Measurements from ENCODE around the gene TCTN1. TPM values are rescaled to one million over a fixed set of nuclear protein-coding genes. Genes with fewer than 3 reads are reported as not detected.
A peak's percentile ranks its signal among the peaks of the same experiment; 100 is the strongest.

Gene TCTN1
- total and polyA plus RNA-seq, 9 of the 15 experiments (the other 6 are each of a cell fraction or from before 2014, with no cell fraction given) = 0.32 to 12.5 (median 4.0) TPM

DNA sequence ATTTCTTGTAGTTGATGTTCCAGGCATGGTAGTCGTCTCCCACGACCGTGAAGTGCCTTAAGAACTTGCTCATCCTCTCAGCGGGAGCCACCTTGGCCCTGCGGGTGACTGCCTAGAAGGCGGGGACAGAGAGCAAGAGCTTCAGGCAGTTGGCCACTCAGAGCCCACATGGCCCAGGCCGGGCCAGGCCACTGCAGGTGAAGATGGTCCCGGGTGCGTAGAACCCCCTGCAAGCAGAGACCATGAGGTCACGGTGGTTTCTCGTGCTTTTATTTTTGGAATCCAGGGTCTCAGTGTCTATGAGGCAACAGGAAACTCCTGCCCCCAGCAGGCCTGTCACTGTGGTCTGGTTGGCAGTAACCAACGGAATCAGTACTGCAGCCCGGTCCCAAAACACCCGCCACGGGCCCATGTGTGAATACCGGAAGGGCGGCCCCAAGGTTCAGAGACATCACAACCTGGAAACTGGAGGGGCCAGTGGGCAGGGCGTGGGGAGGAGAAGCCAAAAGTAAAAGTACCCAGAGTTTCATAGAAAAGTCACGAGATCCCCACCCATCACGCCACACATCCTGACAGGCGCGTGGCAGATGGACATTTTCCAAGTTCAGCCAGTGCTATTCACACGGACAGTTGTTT lies 47.5 kb downstream of the TCTN1 start:
- no peak for DNase-seq (ENCODE audit: extremely low read depth in 1 of 4, low spot score in 3 of 4)
- H3K9ac ChIP-seq (ENCODE audit: insufficient read depth in 1 of 2, low read depth in 2 of 2, low read length in 2 of 2) = 0 out of 4 replicates have a peak overlapping the region, but pooled peaks of 1 of the 2 experiments have one; percentile 33
- no peak overlapping the region for H3K4me2 ChIP-seq (ENCODE audit: insufficient read depth, low read length)
- H3K4me1 ChIP-seq (replicated peaks in 1 of 2; ENCODE audit: control insufficient read depth in 2 of 2, insufficient read depth in 2 of 2, low read length in 2 of 2) = peaks cover 0 to 6% of the 10 kb centered on the region in 2 experiments; a peak in 1 of 5 replicates
- in situ Hi-C loops (cut with MboI) = no loop called here
- H3K9me1 ChIP-seq (ENCODE audit: control insufficient read depth, insufficient read depth, low read length) = no peaks in the 10 kb centered on the region
- H3K27me3 ChIP-seq (ENCODE audit: control insufficient read depth in 2 of 2, insufficient read depth in 2 of 2, low read length in 2 of 2) = peaks cover 18 to 39% of the 10 kb centered on the region in 2 experiments; a peak in 4 of 5 replicates
- H3K79me2 ChIP-seq (ENCODE audit: control insufficient read depth, insufficient read depth, low read length) = no peaks in the 10 kb centered on the region
- ChIA-PET CTCF (ENCODE audit: low intra/inter-chr PET ratio) (no interaction called here), POLR2A (no interaction called here)
- no peak overlapping the region for H3K4me3 ChIP-seq
- FAIRE-seq = no peak
- ATAC-seq = peak; percentile 32; the same call in 1 of the 3 replicates
- 17% methylated on average over 22 of the region's 23 CpGs for WGBS (ENCODE audit: insufficient coverage, low coverage, missing lambda C conversion rate)
- H3K27ac ChIP-seq (ENCODE audit: extremely low read depth, low read depth, low read length) = no peak overlapping the region
- BruUV-seq (replicated peaks) = no TSS peak
- no peaks in the 10 kb centered on the region for H4K20me1 ChIP-seq (replicated peaks; ENCODE audit: control insufficient read depth, insufficient read depth, low read length)
- no peaks in the 10 kb centered on the region for H3K36me3 ChIP-seq (ENCODE audit: control insufficient read depth, insufficient read depth, low read length)
- H3K9me3 ChIP-seq (replicated peaks; ENCODE audit: control insufficient read depth, insufficient read depth, low read depth, low read length) = peaks cover 1% of the 10 kb centered on the region; the same call in 1 of the 2 replicates
- H2AFZ ChIP-seq (ENCODE audit: low read depth, low read length) = no peak overlapping the region
- TF ChIP-seq RBM22 (IDR thresholded peaks at IDR 0.05; ENCODE audit: low read depth, low read length, poor library complexity, severe bottlenecking) (no peak), ZNF274 (IDR thresholded peaks at IDR 0.05; ENCODE audit: borderline replicate concordance, low read depth, low read length) (no peak), ZNF696 (CRISPR knock-in tag; conservative IDR thresholded peaks at IDR 0.05) (no peak), C11orf30 (IDR thresholded peaks at IDR 0.05; ENCODE audit: low read depth) (no peak), MTF1 (CRISPR knock-in tag; IDR thresholded peaks at IDR 0.05; ENCODE audit: borderline replicate concordance) (no peak), GABPB1 (CRISPR knock-in tag; IDR thresholded peaks at IDR 0.05) (no peak), ETV5 (CRISPR knock-in tag; IDR thresholded peaks at IDR 0.05; ENCODE audit: low read depth) (no peak), ZNF212 (CRISPR knock-in tag; IDR thresholded peaks at IDR 0.05) (no peak), RNF2 (IDR thresholded peaks at IDR 0.05) (no peak), KAT8 (IDR thresholded peaks at IDR 0.05; ENCODE audit: low read depth) (no peak), GABPB2 (CRISPR knock-in tag; conservative IDR thresholded peaks at IDR 0.05) (no peak)
- TF ChIP-seq, protein P1, sequence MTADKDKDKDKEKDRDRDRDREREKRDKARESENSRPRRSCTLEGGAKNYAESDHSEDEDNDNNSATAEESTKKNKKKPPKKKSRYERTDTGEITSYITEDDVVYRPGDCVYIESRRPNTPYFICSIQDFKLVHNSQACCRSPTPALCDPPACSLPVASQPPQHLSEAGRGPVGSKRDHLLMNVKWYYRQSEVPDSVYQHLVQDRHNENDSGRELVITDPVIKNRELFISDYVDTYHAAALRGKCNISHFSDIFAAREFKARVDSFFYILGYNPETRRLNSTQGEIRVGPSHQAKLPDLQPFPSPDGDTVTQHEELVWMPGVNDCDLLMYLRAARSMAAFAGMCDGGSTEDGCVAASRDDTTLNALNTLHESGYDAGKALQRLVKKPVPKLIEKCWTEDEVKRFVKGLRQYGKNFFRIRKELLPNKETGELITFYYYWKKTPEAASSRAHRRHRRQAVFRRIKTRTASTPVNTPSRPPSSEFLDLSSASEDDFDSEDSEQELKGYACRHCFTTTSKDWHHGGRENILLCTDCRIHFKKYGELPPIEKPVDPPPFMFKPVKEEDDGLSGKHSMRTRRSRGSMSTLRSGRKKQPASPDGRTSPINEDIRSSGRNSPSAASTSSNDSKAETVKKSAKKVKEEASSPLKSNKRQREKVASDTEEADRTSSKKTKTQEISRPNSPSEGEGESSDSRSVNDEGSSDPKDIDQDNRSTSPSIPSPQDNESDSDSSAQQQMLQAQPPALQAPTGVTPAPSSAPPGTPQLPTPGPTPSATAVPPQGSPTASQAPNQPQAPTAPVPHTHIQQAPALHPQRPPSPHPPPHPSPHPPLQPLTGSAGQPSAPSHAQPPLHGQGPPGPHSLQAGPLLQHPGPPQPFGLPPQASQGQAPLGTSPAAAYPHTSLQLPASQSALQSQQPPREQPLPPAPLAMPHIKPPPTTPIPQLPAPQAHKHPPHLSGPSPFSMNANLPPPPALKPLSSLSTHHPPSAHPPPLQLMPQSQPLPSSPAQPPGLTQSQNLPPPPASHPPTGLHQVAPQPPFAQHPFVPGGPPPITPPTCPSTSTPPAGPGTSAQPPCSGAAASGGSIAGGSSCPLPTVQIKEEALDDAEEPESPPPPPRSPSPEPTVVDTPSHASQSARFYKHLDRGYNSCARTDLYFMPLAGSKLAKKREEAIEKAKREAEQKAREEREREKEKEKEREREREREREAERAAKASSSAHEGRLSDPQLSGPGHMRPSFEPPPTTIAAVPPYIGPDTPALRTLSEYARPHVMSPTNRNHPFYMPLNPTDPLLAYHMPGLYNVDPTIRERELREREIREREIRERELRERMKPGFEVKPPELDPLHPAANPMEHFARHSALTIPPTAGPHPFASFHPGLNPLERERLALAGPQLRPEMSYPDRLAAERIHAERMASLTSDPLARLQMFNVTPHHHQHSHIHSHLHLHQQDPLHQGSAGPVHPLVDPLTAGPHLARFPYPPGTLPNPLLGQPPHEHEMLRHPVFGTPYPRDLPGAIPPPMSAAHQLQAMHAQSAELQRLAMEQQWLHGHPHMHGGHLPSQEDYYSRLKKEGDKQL (CRISPR knock-in tag; IDR thresholded peaks at IDR 0.05; ENCODE audit: borderline replicate concordance) = no peak
- intact Hi-C loops (cut with micrococcal nuclease) = no loop called here
